NCI-H1930 (cell line): ENCODE results near the gene CCT6B.

ENCODE experiments used
- DNase-seq, 2 experiments: peaks; one replicate each; lab custom pipeline; 2025; lab: John Stamatoyannopoulos, UW

CCT6B gene

DNA sequence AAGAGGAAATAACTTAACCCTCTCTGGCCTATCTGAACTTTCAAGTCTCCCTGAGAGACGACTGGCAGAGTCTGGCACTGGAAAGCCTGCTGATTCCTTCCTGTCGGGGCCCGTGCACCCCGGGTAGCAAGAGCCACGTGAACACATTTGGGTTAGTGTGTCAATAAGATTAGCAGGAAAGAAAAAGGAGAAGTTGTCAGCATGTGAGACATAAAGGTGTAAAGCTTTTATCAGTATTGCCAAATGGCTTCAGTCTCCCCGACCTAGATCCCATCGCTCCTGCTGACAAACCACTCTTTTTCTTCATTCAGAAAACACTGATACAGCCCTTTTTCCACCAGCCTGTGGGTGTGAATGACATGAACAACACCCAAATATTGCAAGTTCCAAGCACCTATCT lies 74.4 kb downstream of the CCT6B start:
- no peak for DNase-seq

DNA sequence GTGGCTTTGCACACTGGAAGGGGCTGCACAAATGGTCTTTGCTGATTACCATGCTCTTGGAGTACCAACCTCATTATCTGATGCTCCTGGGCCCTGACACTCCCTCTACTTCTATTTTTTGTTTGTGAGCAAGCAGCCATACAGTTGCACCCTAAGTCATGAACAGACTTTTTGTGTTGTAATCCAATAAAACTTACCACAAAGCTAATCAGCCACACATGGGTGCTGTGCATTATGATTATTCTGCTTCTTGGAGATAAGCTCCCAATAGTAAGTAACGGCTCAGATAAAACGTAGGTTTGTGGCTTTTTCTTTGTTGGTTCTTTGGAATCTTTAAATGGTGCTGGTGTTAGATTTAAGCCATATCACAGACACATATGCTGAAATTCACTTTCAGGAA lies 76.2 kb downstream of the CCT6B start:
- DNase-seq: no peak

DNA sequence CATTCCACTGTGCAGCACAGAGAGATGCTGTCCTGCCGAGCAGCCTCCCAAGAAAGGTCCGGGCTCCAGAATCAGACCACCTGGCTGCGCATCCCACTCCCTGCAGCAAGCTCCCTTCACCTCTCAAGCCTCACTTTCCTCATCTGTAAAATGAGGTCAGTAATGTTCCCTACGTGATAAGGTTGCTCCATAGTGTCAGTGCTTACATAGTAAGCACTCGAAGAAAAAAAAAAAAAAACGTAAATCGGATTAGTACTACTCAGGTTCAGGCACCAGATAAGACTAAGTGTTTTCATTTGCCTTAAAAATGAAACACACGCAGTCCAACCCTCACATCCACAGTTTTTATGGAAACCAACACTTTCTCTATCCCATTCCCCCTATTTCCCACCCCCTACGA lies 76.7 kb downstream of the CCT6B start:
- no peak for DNase-seq

DNA sequence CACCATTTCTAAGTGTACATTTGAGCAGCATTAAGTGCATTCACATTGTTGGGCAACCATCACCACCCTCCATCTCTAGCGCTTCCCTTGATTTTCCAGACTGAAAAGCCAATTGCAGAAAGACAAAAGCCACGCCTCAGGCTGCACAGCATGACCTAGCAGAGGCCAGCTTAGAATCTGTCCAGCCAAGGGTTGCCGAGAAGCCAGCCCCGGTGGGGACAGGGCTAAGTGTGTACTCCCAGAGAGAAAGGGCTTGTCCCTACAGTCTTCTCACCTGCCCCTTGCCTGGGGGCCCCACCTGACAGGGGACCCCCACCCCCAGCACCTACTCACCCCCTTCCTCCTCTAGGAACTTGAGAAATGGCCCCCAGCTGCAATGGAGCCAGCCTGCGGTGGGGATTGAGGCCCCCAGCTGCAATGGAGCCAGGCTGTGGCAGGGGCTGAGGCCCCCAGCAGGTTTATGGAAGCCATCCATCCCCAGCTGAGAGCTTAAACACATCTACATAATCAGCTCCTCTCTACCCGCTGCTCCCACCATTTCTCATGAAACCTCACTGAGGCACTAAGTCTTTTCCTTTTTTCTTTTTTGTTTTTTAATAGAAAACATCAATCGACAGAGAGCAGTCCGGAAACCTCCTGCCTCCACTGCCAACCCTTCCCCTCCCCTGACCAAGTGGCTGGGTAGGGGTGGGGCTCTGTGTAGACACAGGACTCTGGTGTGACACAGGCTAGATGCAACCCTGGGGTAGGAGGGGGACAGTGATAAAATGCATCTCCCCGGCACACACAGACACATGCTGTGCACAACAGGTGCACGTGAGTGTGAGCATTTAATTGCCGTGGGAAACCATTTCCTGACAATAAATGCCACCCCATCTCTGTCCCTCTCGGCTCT lies 77.9 kb downstream of the CCT6B start:
- no peak for DNase-seq

DNA sequence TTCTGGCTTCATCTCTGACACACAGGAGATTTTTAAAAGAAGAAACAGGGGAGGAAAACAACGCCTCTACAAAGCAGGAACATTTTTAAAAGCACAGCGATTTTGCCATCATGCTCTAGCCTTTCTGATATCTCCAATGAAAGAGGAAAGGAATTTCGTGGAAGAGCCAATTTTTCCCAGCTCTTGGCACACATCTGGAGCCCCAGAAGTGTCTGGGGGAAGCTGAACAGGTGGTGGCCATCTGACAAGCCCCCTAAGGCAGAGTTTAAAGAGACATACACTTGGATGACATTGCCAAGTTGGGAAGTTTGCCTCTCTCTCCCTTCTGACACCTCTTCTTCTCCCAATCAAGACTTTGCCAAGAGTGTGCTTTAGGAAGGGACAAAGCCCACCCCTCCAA lies 82.1 kb downstream of the CCT6B start:
- DNase-seq: no peak
